Immature natural killer cell (primary cell): ENCODE data around the gene OLR1. TPM values are rescaled to one million over a fixed set of nuclear protein-coding genes. Genes with fewer than 3 reads are reported as not detected.

Source experiments
- DNase-seq, 3 donors: peaks; one replicate each; pipeline ENCODE4 v3.0.0; 2022; ENCODE audit warnings: mixed read lengths in 1 of 3
- H3K27ac Mint-ChIP-seq, 6 donors: one replicate each; pipeline ENCODE4 v1.8.0; 2020; ENCODE audit warnings: mixed read lengths in 6 of 6, mild to moderate bottlenecking in 5 of 6, inconsistent platforms in 4 of 6, moderate library complexity in 3 of 6
- H3K27me3 Mint-ChIP-seq, 3 donors: one replicate each; pipeline ENCODE4 v1.8.0; 2020 to 2021; ENCODE audit warnings: low read depth in 3 of 3, mild to moderate bottlenecking in 3 of 3, mixed read lengths in 3 of 3, moderate library complexity in 3 of 3, inconsistent platforms in 1 of 3
- H3K36me3 Mint-ChIP-seq, 3 donors: one replicate each; pipeline ENCODE4 v1.8.0; 2020; ENCODE audit warnings: mixed read lengths in 3 of 3, inconsistent platforms in 2 of 3, mild to moderate bottlenecking in 2 of 3
- H3K4me1 Mint-ChIP-seq, 2 donors: one replicate each; pipeline ENCODE4 v1.8.0; 2020; ENCODE audit warnings: inconsistent platforms in 2 of 2, mild to moderate bottlenecking in 2 of 2, mixed read lengths in 2 of 2, moderate library complexity in 1 of 2
- H3K4me3 Mint-ChIP-seq, 5 donors: one replicate each; pipeline ENCODE4 v1.8.0; 2020; ENCODE audit warnings: mild to moderate bottlenecking in 5 of 5, mixed read lengths in 5 of 5, inconsistent platforms in 3 of 5, moderate library complexity in 3 of 5
- H3K9me3 Mint-ChIP-seq, 6 donors: one replicate each; pipeline ENCODE4 v1.8.0; 2020; ENCODE audit warnings: mild to moderate bottlenecking in 6 of 6, mixed read lengths in 6 of 6, inconsistent platforms in 4 of 6, moderate library complexity in 3 of 6
- polyA plus RNA-seq, 3 donors: library from polyadenylated mRNA; unstranded; fragments of 300-500 nt; fragmentation: Illumina TruSeq; gene quantifications; one replicate each; pipeline ENCODE4 v1.2.3, GENCODE V29; 2021

Gene OLR1
- polyA plus RNA-seq, 3 donors from 2014 or later, result not detected

- no peak overlapping the region for H3K4me3 Mint-ChIP-seq
- peaks cover 0 to 10% (median 6%) of the 10 kb centered on the region in 3 donors for H3K27me3 Mint-ChIP-seq
- no peaks in the 10 kb centered on the region for H3K36me3 Mint-ChIP-seq
- DNase-seq, result no peak
- peaks cover 14 to 15% of the 10 kb centered on the region in 2 donors for H3K4me1 Mint-ChIP-seq
- H3K9me3 Mint-ChIP-seq, result no peaks in the 10 kb centered on the region
- H3K27ac Mint-ChIP-seq, result no peak overlapping the region
Observed at GRCh38 chr12:10155966-10156365, 16.0 kb downstream of the OLR1 start.

DNA sequence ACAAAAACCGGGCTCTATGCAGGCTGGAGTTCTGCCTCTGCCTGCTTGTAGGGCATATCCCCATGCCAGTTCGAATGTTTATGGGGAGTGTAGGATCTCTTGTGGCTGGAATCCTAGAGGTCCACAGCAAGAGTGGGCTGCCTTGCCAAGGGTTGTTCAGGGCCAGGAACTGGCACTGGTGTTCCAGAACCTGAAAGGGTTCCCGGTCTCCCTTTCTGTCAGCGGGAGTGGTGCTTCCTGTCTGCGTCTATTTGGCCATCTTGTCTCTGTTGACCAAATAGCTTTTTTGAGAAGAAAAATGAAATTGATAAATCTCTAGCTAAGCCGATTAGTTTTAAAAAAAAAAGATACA, 17.8 kb downstream of the OLR1 start:
- Mint-ChIP-seq H3K27me3 (peaks cover 0 to 6% (median 6%) of the 10 kb centered on the region in 3 donors), H3K36me3 (no peaks in the 10 kb centered on the region), H3K4me3 (peak overlapping the region; percentile 91 to 93 (median 93)), H3K9me3 (no peaks in the 10 kb centered on the region), H3K4me1 (peaks cover 14 to 15% of the 10 kb centered on the region in 2 donors), H3K27ac (peak overlapping the region in 1 of 6 donors; percentile 85)
- no peak for DNase-seq

- Mint-ChIP-seq H3K9me3 (no peaks in the 10 kb centered on the region), H3K4me3 (peak overlapping the region; percentile 91 to 93 (median 93)), H3K4me1 (peaks cover 14 to 15% of the 10 kb centered on the region in 2 donors), H3K27ac (peak overlapping the region in 5 of 6 donors; percentile 69 to 85 (median 82)), H3K36me3 (no peaks in the 10 kb centered on the region), H3K27me3 (peaks cover 0 to 6% (median 6%) of the 10 kb centered on the region in 3 donors)
- DNase-seq, result peak; percentile 64 to 72 (median 72)
Observed at GRCh38 chr12:10153271-10154144, 18.4 kb downstream of the OLR1 start.

DNA sequence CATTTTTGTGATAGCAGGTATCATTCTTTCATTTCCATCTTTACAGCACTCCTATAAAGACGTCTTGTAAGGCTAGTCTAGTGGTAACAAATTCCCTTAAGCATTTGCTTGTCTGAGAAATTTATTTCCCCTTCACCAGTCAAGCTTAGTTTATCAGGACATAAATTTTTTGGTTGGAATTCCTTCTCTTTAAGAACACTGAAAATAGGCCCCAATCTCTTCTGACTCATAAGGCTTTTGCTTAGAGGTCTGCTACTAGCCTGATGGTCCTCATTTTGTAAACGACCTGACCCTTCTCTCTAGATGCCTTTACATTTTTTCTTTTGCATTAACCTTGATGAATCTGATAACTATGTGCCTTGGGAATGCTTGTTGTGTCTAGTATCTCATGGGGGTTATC, 20.3 kb downstream of the OLR1 start:
- Mint-ChIP-seq H3K27ac (no peak overlapping the region), H3K36me3 (no peaks in the 10 kb centered on the region), H3K4me1 (peaks cover 14 to 15% of the 10 kb centered on the region in 2 donors), H3K4me3 (no peak overlapping the region), H3K9me3 (peaks cover 0 to 2% (median 0%) of the 10 kb centered on the region in 6 donors), H3K27me3 (peaks cover 1 to 9% (median 6%) of the 10 kb centered on the region in 3 donors)
- no peak for DNase-seq

DNA sequence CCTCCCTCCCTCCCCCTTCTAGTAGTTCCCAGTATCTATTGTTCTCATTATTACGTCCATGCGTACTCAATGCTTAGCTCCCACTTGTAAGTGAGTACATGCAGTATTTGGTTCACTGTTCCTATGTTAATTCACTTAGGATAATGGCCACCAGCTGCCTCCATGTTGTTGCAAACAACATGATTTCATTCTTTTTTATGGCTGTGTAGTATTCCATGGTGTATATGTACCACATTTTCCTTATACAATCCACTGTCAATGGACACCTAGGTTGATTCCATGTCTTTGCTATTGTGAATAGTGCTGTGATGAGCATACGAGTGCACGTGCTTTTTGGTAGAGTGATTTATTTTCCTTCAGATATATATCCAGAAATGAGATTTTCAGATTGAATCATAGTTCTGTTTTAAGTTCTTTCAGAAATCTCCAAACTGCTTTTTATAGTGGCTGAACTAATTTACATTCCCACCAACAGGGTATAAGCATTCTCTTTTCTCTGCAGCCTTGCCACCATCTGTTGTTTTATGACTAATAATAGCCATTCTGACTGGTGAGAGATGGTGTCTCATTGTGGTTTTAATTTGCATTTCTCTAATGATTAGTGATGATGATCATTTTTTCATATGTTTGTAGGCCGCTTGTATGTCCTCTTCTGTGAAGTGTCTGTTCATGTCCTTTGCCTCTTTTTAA, 24.1 kb downstream of the OLR1 start:
- H3K4me3 Mint-ChIP-seq, result no peak overlapping the region
- H3K9me3 Mint-ChIP-seq, result peaks cover 0 to 2% (median 0%) of the 10 kb centered on the region in 6 donors
- peaks cover 0 to 5% (median 1%) of the 10 kb centered on the region in 3 donors for H3K27me3 Mint-ChIP-seq
- no peak for DNase-seq
- no peak overlapping the region for H3K27ac Mint-ChIP-seq
- H3K36me3 Mint-ChIP-seq, result no peaks in the 10 kb centered on the region
- H3K4me1 Mint-ChIP-seq, result peaks cover under 1% of the 10 kb centered on the region in 2 donors

DNA sequence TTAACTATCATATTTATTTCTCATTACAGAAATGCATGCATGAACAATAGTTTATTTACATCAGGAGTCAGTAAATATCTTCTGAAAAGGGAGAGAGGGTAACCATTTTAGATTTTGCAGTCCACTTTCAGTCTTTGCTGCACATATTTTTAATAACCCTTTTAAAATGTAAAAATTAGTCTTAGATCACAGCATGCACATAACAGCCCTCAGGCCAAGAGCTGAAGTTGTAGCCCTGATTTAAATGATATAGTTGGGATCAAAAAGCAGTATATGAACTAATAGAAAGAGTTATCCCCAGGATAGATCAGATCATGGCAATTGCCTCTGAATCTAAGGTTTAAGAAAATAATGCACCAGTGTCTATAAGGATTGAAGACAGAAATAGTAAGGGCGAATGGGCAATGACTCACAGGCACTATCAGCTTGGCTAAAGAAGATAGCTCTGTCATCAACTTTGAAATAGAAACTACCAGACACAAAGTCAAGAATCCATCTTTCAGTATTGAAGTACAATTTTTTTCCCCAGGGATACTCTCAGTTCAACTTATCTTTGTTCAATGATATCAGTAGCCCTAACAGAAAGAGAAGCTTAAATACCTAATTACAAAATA, 28.8 kb downstream of the OLR1 start:
- H3K36me3 Mint-ChIP-seq, result no peaks in the 10 kb centered on the region
- H3K27me3 Mint-ChIP-seq, result peaks cover 0 to 3% (median 1%) of the 10 kb centered on the region in 3 donors
- peaks cover 0 to 1% of the 10 kb centered on the region in 2 donors for H3K4me1 Mint-ChIP-seq
- H3K9me3 Mint-ChIP-seq, result peaks cover 0 to 2% (median 0%) of the 10 kb centered on the region in 6 donors
- no peak for DNase-seq
- no peak overlapping the region for H3K4me3 Mint-ChIP-seq
- H3K27ac Mint-ChIP-seq, result no peak overlapping the region

DNA sequence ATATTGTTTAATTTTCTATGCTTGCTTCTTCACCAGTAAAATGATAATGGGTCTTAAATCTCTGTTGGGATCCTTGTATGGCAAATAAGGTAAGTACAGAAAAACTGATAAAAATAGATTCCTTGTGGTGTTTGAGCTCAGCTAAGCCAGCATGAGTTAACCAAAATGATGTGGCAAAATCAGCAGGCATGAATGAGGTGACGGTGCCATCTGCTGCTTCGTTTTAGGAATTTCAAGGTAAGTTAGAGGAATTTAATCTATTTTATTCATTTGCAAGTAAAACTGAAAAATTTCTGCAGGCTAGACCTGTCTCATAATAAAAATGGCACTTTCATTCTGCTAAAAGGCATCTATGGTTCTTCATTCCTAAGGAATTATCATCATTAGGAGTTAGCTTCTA, 31.9 kb downstream of the OLR1 start:
- H3K4me1 Mint-ChIP-seq, result peaks cover 0 to 1% of the 10 kb centered on the region in 2 donors
- no peak overlapping the region for H3K27ac Mint-ChIP-seq
- peak; percentile 31 to 50 (median 42) for DNase-seq
- no peaks in the 10 kb centered on the region for H3K27me3 Mint-ChIP-seq
- no peaks in the 10 kb centered on the region for H3K36me3 Mint-ChIP-seq
- H3K4me3 Mint-ChIP-seq, result no peak overlapping the region
- no peaks in the 10 kb centered on the region for H3K9me3 Mint-ChIP-seq

GRCh38 chr12:10136637-10137205, 35.2 kb downstream of the OLR1 start:
- H3K9me3 Mint-ChIP-seq, result no peaks in the 10 kb centered on the region

DNA sequence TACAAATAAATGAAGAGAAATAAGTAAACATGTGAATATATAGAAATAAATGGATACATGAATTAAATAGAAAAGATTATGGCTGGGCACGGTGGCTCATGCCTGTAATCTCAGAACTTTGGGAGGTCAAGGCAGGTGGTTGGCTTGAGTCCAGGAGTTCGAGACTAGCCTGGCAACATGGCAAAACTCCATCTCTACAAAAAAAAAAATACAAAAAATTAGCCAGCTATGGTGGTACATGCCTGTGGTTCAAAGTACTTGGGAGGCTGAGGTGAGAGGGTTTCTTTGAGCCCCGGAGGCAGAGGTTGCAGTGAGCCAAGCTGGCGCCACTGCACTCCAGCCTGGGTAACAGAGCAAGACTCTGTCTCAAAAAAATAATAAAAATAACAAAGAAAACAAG, 36.8 kb downstream of the OLR1 start:
- Mint-ChIP-seq H3K9me3 (no peaks in the 10 kb centered on the region), H3K27ac (no peak overlapping the region), H3K27me3 (peaks cover 0 to 4% (median 2%) of the 10 kb centered on the region in 3 donors), H3K4me3 (no peak overlapping the region), H3K36me3 (no peaks in the 10 kb centered on the region), H3K4me1 (peaks cover 0 to 1% of the 10 kb centered on the region in 2 donors)
- no peak for DNase-seq

More at GRCh38 chr12:10136637-10137205, 35.2 kb downstream of the OLR1 start:
- no peak overlapping the region for H3K4me3 Mint-ChIP-seq
- DNase-seq, result no peak
- peaks cover 0 to 3% (median 0%) of the 10 kb centered on the region in 3 donors for H3K27me3 Mint-ChIP-seq
- no peaks in the 10 kb centered on the region for H3K36me3 Mint-ChIP-seq
- H3K27ac Mint-ChIP-seq, result no peak overlapping the region
- peaks cover 0 to 1% of the 10 kb centered on the region in 2 donors for H3K4me1 Mint-ChIP-seq

GRCh38 chr12:10132850-10133370, 39.0 kb downstream of the OLR1 start:
- peaks cover 0 to 6% (median 2%) of the 10 kb centered on the region in 3 donors for H3K27me3 Mint-ChIP-seq
- H3K9me3 Mint-ChIP-seq, result no peaks in the 10 kb centered on the region
- H3K4me3 Mint-ChIP-seq, result no peak overlapping the region
- H3K27ac Mint-ChIP-seq, result no peak overlapping the region
- no peak for DNase-seq
- no peaks in the 10 kb centered on the region for H3K4me1 Mint-ChIP-seq
- no peaks in the 10 kb centered on the region for H3K36me3 Mint-ChIP-seq

GRCh38 chr12:10131111-10131690, 40.7 kb downstream of the OLR1 start:
- peaks cover 2 to 8% of the 10 kb centered on the region in 2 donors for H3K4me1 Mint-ChIP-seq
- no peaks in the 10 kb centered on the region for H3K36me3 Mint-ChIP-seq
- H3K9me3 Mint-ChIP-seq, result no peaks in the 10 kb centered on the region
- no peak overlapping the region for H3K4me3 Mint-ChIP-seq
- DNase-seq, result no peak
- H3K27me3 Mint-ChIP-seq, result peaks cover 0 to 14% (median 3%) of the 10 kb centered on the region in 3 donors
- H3K27ac Mint-ChIP-seq, result no peak overlapping the region

DNA sequence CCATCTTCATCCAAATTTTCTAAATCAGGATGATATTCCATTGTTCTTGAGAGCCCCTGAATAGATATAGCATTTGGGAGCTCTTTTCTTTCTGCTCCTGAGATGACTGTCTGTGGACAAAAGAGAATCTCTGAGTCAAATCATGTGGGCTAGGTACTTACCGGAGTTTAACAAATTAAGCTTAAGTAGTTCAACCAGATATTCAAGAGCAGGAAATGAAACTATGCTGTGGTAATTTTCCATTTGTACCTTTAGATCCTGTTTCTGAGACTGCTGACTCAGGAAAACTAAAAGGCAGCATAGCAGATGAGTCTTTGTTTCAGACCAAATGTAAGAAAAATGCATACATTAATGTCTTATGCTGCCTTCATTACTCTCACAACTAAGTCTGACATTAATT, 41.9 kb downstream of the OLR1 start, which contains the start of gene CLEC7A:
Gene CLEC7A, minus strand, starts transcription at position 158 of the 400 bp plus-strand sequence. Its CDS starts 117 bp downstream, at position 41.
- peaks cover 0 to 14% (median 3%) of the 10 kb centered on the region in 3 donors for H3K27me3 Mint-ChIP-seq

GRCh38 chr12:10128687-10129086, 43.2 kb downstream of the OLR1 start:
- no peak overlapping the region for H3K27ac Mint-ChIP-seq
- H3K4me3 Mint-ChIP-seq, result no peak overlapping the region
- H3K36me3 Mint-ChIP-seq, result no peaks in the 10 kb centered on the region
- peaks cover 0 to 14% (median 3%) of the 10 kb centered on the region in 3 donors for H3K27me3 Mint-ChIP-seq
- peaks cover 2 to 8% of the 10 kb centered on the region in 2 donors for H3K4me1 Mint-ChIP-seq
- H3K9me3 Mint-ChIP-seq, result no peaks in the 10 kb centered on the region
- DNase-seq, result no peak

More for the DNA sequence above, 41.9 kb downstream of the OLR1 start, which contains the start of gene CLEC7A:
- H3K27ac Mint-ChIP-seq, result no peak within 1 kb of the TSS
- no peaks in the 10 kb centered on the region for H3K9me3 Mint-ChIP-seq
- H3K36me3 Mint-ChIP-seq, result no peaks in the 10 kb centered on the region
- no peak for DNase-seq
- H3K4me3 Mint-ChIP-seq, result no peak within 1 kb of the TSS
- peaks cover 2 to 8% of the 10 kb centered on the region in 2 donors for H3K4me1 Mint-ChIP-seq
